ENCODE results near the gene ETS1. TPM values are rescaled to one million over a fixed set of nuclear protein-coding genes. Genes with fewer than 3 reads are reported as not detected.

ETS1 gene
- total RNA-seq, 1 donor from 2014 or later = 154 TPM

DNA sequence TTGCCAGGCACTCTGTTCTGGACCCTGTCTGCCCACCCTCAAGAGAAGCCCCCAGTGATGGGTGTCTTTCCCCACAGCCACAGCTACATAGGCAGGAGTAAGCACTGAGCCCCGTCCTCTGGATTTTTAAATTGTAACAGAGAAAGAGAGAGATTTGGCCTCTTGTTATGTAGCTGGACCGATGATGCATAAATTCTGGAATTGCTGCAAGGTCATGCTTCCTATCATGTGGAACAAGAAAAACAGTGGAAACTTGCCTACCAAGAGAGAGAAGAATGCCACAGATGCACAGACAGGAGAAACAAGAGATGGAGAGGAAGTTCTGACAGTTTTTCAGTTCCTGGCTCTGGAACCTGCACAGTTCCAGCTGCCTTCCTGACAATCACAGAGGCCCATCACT, 150.2 kb downstream of the ETS1 start:
- no peak for DNase-seq (ENCODE audit: low spot score)

DNA sequence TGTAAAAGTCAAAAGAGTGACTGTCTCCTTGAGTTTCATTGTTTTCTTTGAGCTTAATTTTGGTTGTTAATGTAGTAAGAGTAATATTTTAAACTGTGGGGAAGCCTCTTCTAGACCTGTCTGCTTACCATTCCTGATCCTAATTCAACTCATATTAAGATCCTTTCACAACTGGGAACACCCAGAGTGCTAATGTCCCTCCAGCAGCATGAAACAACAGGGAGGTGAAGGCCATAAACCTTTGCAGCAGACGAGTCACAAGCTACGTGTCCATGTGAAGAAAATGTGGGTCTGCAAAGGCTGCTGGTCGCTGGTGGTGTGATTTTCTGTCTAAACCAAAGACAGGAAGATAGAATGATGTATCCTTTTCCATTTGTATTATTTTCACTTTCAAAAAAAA, 152.5 kb downstream of the ETS1 start:
- no peak for DNase-seq (ENCODE audit: low spot score)

DNA sequence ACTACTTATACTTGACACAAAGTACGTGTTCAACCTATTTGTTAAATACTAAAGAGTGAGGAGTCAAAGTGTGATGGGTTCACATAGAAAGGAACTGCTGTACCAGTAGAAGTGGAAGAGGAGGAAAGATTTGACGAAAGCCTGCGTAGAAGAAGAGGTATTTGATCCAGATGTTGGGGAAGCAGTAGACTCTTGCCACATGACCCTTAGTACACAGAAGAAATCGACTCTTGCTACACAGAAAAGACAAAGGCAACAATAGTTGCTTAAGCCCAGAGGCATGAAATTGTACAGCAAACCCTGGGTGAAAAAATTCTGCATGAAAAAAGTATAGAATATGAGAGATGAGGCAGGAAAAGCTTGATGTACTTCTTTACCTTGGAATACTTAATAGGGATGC, 152.9 kb downstream of the ETS1 start:
- DNase-seq (ENCODE audit: low spot score) = no peak

DNA sequence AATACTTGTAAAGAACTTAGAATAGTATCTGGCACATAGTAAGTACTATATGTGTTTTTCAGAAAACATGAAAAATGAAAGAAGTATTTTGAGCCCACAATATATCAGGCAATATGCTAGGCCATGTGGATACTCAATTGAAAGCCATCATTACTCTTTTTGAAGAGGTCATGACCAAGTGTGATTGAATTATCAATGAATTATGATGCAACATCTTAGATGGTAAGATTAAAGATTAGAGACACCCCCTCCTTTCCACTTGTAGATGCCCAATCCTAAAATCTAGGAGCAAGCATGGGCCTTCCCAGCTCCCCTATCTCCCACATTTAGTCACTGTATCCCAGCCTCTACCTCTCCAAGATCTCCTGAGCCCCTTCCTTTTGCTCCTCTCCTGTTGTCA, 154.4 kb downstream of the ETS1 start:
- no peak for DNase-seq (ENCODE audit: low spot score)

DNA sequence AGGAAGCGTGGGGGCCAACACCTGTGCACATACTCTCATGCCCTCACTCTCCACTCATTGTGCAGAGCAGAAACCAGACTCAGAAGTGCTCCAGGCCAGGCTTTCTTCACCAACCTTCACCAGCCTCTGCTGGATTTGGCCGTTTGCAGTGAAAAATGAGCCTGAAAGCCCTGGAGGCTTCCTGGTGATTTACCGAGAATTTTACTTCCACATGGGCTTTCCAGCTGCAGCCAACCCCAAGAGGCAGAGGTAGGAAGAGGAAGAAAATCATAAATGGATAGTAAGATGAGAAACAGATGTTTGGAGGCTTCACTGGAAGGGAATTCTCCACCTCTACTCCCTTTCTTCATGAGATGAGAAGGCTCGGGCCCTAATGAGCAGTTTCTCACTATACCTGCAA, 155.4 kb downstream of the ETS1 start:
- no peak for DNase-seq (ENCODE audit: low spot score)

DNA sequence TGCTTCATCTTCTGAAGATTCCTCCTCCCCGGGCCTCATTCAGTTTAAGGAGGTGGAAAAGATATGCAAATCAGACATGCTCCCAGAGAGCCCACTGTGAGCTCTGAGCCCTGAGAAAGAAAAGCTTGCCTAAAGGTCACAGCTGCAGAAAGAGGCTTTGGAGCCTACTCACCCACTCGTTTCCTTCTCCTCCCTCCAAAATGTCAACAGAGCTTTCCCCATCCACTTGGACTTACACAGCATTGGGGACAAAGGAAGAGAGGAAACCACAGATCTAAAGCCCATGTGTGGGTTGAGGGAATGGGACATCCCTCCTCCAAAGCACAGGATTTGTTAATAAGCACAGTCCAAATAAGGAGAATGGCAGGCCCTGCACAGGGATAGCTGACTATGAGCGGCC, 158.4 kb downstream of the ETS1 start:
- no peak for DNase-seq (ENCODE audit: low spot score)

DNA sequence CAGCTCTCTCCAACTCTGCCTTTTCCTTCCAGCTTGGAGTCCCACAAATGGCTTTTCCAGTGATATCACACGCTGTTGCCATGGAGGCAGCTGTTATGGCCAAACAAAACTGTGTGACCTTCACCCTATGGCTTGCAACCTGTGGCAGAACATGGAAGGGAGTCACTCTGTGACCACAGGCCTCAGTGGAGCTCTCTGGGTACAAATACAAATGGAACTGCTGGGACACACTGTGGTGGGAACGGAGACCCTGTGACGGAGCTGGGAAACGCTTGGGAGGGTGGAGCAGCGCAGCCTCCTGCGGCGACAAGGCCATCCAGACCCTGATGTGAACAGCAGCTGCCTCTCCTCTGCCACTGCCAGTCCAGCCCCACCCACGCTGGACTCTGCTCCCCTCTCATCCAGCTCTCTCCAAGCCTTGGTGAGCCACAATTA, 162.5 kb downstream of the ETS1 start:
- no peak for DNase-seq (ENCODE audit: low spot score)

DNA sequence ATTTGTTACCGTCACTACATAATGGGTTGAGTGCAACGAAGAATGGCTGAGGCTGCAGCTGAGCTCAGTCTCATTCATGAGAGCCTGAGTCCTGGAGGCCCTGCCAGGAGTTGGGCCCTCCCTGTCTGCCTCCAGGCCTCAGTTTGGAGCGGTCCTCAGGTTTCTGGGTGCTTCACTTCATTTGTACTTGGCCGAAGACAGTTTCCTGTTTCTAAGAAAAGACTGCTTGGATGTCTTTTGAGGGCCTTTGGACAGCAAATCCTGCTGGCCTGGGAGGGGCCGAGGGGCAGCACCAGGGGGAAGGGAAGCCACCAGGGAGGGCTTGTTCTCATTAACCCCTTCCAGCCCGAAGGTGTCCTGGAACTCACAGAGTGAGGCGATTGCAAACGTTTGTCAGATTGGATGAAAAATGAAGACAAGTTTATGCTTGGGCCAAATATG, 163.1 kb downstream of the ETS1 start:
- no peak for DNase-seq (ENCODE audit: low spot score)

DNA sequence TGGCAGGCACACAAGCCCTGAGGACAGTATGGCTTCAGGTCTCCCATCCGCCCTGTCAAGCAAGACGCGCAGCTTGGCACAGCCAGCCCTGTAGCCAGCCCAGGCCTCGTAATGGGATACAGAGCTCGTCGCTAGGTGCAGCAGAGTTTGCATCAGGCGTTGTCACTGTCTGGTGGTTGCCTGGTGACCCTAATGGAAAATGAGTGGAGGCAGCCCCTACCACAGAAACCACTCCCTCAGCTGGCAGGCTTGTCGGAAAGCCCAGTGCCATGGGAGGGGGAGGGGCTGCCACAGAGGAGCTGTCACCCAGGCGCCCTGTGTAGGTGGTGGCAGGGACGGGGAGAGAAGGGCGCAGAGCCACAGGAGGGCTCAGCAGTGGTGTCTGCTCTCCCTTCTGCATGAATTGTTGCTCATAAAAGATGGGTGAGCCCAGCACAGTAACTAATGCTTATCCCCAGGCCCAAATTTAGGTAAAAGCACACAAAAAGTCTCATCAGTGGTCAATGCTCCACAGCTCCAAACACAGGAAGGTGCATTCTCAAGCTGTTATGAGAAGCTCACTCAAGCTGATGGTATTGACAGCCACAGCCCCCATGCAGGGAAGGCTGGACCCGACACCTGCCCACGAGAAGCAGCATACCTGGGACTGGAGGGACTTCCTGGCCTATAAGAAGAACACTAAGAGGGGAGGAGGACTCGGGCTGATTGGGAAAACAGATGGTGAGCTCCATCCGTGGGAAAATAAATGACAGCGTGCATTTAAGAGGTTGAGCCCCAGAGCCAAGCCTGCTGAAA, 164.6 kb downstream of the ETS1 start:
- no peak for DNase-seq (ENCODE audit: low spot score)

DNA sequence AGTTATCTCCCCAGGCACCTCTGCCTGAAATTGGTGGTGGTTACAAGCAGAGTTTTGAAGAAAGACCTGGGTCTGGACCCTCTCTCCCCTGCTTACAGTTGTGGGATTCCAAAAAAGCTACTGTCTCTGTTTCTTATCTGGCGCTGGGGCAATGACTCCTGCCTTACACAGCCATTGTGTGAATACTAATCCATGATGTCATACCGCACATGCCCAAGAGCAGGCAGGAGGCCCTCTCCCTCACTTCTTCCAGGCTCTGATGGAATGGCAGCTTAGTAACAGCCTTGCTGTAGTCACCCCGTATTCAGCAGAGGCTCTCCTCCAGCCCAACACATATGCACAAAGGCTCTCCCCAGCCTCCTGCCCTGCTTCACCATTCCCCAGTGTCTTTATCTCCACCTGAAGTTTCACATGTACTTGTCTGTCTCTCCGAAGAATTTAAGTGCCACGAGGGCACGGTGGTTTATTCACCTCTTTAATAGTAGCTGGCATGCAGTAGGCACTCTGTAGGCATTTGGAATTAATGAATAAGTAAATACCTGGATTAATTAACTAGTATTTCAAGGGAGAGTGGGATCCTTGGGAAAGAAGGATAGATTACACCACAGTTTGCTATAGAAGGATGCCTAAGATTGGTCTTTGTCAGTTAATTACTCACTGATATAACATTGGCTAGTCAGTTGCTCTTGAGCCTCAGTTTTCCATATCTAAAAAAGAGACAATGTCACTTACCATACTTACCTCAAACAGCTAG, 165.6 kb downstream of the ETS1 start:
- no peak for DNase-seq (ENCODE audit: low spot score)

DNA sequence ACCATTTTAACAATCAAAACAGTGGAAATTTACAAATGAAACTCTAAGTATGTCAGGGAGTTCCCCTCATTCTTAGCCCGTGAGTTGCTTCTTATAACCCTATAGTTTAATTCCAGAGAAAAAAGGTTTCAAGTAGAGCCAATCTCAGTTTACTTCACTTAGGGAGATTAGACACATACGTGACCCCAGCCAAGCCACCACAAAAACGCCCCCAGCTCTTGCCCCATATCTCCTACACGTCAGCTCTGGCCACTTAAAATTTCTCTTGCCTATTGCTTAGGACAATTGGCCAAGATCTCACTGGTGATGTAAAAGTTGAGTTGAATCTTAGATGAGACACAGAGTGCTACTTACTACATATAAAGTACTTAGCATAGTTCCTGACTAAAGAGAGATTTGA, 166.4 kb downstream of the ETS1 start:
- no peak for DNase-seq (ENCODE audit: low spot score)

DNA sequence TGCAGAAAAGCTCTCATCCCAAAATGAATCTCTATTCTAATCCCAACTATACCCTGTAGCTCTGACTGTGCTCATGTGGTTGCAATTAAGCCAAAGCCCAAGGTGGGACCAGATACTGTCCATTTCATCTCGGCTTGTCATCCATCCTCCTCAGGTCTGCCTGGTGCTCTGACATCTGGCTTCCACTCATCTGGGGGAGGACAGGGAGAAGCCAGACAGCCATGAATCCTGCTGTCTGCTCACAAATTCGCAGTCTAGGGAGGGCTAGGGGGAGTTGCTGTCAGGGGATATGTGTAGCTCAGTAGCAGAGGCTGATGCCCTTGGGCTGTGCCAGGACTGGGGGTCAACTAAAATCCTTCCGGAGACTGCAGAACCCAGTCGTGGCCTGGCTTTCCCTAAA, 167.1 kb downstream of the ETS1 start:
- DNase-seq (ENCODE audit: low spot score) = no peak

DNA sequence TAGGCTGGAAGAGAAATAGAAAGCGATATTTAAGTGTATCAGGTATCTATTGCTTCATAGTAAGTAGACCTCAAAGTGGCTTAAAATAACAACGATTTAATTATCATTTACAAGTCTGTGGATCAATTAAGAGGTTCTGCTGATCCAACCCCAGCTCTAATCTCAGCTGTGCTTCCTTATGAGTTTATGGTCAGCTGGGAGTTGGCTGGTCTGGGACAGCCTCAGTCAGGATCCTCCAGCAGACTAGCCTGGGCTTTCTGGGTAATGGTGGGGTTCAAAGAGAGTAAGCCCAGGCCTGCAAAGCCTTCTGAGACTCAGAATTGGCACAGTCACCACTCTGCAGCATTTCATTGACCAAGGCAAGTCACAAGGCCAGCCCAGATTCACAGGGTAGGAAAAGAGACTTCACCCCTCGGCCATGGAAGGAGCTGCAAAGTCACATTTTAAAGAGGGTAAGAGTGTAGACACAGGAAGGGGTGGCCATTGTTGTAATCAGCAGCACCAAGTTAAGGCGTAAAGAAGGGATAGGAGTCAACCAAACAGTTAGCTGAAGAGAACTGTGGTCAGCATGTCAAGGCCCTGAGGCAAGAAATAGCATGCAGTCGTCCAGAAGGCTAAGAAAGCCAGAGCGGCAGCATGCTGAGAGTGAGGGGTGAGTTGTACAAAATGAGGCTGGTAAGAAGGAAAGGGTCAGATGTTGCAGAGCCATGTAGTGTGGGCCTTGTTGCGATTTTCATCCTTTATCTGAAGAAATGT, 168.2 kb downstream of the ETS1 start:
- DNase-seq (ENCODE audit: low spot score) = no peak

DNA sequence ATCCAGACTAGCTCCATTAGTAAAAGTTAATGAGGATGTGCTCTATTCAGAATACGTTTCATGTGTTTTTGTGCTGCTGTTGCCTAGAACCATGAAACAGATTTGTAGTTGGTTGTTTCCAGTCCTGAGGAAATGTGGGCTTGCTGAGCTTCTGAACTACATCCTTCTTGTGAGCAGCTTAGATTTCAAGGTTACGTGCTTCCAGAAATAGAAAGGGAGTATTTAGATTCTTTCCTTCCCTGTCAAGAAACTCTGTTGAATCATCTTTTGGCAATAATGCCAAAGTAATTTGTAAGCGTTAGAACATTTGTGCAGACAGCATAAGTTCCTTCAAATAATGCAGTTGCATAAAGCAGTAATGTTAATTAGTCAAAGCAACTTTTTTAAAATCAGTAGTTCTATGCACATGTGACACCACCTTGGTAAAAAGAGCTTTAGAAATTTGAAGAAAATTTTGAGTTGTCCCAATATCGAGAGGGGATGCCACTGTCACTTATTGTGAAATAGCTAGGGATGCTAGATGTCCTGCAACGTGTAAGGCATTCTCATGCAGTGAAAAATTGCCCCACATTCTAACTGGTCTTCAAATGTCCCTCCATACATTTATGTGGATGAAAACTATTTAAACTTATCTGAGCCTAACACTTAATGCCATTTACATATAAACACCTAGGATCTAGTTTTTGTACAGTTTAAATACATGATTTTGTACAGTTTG, 169.6 kb downstream of the ETS1 start:
- no peak for DNase-seq (ENCODE audit: low spot score)

DNA sequence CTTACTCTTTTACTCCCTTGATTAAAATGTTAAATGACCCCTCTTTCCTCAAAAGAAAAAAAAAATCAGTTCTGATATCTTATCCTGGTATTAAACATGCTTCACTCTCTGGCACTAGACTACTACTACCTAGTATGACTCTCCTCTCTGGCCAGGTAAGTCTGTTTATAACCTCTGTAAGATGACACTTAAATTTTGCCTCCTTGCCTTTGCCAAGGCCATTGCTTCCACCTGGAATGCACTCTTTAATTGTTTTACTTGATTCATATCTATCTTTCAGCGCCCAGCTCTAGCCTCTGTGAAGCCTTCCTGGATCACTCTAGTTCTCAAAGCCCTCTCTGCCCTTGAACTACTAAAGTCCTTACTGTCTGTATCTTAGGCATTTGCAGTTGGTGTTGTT, 170.4 kb downstream of the ETS1 start:
- no peak for DNase-seq (ENCODE audit: low spot score)

DNA sequence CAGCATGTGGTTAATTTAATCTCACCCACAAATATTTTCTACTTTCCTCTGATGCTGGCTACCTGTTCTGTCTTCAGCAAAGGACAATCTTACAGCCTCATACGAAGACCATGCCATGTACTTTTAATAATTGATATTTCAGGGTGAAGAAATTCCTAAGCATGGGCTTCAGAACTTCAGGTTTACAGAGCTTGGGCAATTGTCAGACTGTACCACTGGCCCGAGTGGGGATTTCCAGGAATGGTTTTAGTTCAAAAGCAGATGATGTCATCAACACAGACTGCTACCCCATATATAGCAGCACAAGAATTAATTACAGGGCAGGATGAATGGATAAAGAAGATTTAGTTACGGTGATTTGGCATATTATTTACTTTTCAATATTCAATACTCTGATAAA, 171.8 kb downstream of the ETS1 start:
- no peak for DNase-seq (ENCODE audit: low spot score)

DNA sequence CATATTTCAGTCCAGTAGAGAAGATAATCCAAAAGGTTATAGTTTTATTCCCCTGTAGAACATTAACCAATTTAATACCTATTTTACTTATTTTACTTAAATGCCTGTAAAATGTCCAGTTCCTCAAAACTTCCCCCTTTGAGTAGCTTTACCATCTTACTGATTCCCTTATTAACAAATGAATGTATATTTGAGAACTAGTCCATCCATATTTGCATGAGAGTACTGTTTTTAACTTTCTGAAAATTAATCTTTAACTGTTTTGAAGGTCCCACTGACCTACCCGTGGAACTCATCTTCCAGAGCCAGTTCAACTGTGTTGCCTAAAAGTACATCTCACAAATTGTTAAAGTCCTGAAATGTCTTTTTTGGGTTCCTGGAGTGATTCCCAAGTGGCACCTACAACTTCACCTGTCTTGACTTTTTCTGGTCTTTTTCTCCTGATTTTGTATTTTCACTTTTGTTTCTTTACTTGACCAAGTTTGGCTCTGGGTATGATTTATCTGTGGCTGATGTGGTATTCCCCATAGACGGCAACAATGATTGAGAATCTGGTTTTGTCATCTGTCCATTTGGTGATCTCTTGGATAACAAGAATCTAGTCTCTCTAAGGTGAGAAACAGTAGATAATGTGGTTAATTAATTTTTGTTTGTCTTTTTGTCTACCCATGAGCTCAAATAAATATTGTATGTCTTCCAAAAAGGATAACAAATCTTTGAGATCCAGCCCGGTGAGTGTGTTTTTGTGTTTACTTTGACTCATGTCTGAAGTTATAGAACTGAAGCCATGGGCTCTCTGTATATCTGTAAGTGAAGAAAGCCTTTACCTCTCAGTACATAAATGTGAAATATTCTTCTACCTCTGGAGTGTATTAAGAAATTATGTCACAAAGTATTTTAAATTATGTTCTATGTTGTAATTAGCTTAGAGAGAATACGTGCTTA, 174.2 kb downstream of the ETS1 start:
- no peak for DNase-seq (ENCODE audit: low spot score)

DNA sequence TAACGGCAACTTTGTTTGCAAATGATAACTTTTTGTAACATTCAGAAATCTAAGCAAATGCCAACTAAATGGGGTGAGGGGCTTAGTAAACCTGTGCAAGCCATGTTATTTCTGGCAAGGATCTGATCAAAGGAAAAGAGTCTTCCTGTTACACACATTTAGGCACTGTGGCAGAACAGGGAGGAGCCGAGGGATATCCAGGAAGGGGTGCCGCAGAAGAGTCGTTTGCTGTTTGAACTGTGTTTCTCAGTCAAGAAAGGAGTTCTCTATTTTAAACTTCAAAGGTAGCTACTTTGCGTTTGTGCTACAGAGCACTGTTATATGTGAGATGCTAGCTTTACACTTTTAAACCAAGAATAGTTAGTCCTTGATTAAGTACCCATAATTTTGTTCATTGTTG, 175.5 kb downstream of the ETS1 start:
- no peak for DNase-seq (ENCODE audit: low spot score)

DNA sequence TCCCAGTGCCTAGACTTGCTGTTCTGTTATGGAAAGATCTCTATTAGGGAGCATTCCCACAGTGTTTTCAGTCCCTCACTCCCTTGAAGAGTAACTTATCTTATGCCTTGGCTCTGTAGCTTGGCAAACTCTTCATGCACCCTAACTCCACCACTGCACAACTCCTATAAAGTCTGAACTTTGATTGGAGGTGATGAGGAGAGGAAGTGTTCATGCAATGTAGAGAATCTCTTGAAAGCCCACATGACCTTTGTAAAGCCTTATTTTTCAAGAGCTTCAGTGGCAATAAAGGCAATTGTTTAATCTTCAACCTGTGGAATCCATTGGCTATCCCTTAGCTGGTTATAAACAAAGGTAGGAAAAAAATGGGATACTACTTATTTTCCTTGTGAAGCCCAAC, 176.2 kb downstream of the ETS1 start:
- no peak for DNase-seq (ENCODE audit: low spot score)

DNA sequence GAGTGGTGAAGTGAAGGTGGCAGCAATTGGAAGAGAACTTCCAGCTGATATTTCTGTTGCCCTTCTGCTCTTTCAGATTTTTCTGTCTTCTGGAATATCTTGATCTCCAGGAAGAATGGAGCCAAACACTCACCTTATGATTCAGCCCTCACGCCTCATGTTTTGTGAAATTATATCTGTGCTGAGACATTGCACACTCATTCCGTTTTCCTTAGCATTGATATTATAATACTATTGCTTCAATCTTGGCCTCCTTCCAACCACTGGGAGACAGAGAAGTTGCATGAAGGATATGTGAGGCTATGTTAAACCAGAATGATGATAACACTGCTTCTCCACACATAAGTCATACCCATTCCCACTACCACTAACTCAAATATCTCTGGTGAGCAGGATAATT, 177.9 kb downstream of the ETS1 start:
- no peak for DNase-seq (ENCODE audit: low spot score)

All from mesenteric fat pad (tissue), 1 donor.